Measurements from ENCODE around the gene RAB40B.

Gene RAB40B

DNA sequence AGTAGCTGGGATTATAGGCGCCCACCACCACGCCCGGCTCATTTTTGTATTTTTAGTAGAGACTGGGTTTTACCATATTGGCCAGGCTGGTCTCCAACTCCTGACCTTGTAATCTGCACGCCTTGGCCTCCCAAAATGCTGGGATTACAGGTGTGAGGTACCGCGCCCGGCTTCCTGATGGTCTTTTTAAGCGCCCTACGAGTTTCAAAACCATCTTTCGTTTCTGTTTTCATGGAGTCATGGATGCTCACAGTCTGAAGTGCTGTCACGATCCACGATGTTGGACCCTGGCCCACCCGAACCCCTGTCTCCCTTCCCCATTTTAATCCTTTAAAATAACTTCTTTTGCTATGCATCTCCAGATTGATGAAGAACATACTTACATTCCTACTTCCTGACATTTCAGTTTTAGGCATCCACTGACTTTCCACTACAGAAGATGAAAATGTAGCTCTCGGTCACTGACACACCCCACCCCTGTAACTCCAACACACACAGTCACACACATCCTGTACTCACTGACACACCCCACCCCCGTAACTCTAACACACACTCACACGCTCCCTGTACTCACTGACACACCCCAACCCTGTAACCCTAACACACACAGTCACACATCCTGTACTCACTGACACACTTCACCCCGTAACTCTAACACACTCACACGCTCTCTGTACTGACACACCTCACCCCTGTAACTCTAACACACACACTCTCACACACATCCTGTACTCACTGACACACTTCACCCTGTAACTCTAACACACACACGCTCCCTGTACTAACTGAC is 27.6 kb downstream of the RAB40B start:
- H3K4me3 ChIP-seq (ENCODE audit: low read depth in 1 of 2, low read length in 1 of 2) = no peak overlapping the region

DNA sequence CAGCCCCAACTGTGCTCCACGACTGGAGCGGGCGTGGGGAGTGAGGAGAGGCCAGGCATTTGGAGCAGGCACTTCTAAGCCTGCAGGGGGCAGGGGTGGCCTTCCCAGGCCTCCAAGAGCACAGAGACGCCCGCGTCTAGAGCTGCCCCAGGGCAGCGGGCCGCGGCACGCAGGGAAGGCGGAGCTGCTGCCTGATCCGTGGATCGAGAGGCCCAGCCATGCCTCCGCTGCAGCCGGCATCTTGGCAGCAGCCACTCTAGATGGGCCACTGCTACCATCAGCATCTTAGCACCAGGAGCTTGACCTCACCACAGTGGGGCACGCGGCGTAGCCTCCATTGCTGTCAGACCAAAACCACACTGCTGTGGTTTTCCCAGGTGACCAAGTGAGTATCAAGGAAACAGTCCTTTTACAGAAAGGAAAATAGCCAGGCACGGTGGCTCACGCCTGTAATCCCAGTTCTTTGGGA is 29.8 kb downstream of the RAB40B start:
- peaks cover 7% of the 10 kb centered on the region for H3K27me3 ChIP-seq
- no peak overlapping the region for H3K27ac ChIP-seq
- H3K4me3 ChIP-seq (ENCODE audit: low read depth in 1 of 2, low read length in 1 of 2) = no peak overlapping the region
- no peaks in the 10 kb centered on the region for H3K9me3 ChIP-seq
- no peaks in the 10 kb centered on the region for H3K36me3 ChIP-seq
- TF ChIP-seq, protein P1, sequence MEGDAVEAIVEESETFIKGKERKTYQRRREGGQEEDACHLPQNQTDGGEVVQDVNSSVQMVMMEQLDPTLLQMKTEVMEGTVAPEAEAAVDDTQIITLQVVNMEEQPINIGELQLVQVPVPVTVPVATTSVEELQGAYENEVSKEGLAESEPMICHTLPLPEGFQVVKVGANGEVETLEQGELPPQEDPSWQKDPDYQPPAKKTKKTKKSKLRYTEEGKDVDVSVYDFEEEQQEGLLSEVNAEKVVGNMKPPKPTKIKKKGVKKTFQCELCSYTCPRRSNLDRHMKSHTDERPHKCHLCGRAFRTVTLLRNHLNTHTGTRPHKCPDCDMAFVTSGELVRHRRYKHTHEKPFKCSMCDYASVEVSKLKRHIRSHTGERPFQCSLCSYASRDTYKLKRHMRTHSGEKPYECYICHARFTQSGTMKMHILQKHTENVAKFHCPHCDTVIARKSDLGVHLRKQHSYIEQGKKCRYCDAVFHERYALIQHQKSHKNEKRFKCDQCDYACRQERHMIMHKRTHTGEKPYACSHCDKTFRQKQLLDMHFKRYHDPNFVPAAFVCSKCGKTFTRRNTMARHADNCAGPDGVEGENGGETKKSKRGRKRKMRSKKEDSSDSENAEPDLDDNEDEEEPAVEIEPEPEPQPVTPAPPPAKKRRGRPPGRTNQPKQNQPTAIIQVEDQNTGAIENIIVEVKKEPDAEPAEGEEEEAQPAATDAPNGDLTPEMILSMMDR (IDR thresholded peaks at IDR 0.05) = no peak
- peaks cover 3 to 4% of the 10 kb centered on the region in 2 experiments for H3K4me1 ChIP-seq (ENCODE audit: control insufficient read depth in 1 of 2, insufficient read depth in 1 of 2, low read depth in 1 of 2, low read length in 1 of 2)

More for the DNA sequence above, 27.6 kb downstream of the RAB40B start:
- peaks cover 3 to 4% of the 10 kb centered on the region in 2 experiments for H3K4me1 ChIP-seq (ENCODE audit: control insufficient read depth in 1 of 2, insufficient read depth in 1 of 2, low read depth in 1 of 2, low read length in 1 of 2)
- TF ChIP-seq, protein P1 (IDR thresholded peaks at IDR 0.05) = no peak
- H3K27ac ChIP-seq = no peak overlapping the region
- H3K36me3 ChIP-seq = no peaks in the 10 kb centered on the region
- no peaks in the 10 kb centered on the region for H3K9me3 ChIP-seq
- peaks cover 7% of the 10 kb centered on the region for H3K27me3 ChIP-seq

DNA sequence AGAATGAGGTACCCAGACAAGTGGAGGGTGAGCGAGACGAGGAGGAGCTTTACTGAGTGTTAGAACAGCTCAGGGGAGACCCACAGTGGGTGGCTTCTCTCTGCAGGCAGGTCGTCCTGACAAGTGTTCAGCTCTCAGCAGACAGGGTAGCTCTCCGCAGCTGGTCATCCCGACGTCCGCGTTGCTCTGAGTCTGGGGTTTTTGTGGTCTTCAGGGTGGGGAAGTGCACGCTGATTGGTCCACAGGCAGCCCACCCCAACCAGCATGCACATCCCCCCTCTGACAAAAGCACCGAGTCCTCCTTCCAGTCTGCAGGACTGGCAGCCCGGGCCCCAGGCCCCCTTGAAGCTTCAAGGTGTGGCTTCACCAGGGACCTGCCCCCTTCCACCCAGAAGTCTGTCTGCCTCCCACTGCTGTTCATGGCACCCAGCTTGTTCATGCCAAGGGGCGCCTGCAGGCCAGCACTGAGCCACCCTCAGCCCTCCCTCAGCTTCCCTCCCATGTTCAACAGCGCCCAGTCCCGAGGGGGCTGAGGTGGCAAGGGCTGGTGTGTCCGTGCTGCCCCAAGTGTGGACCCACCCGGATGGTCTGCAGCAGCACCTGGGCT is 30.4 kb downstream of the RAB40B start:
- H3K4me3 ChIP-seq (ENCODE audit: low read depth in 1 of 2, low read length in 1 of 2) = no peak overlapping the region
- TF ChIP-seq, protein P1 (IDR thresholded peaks at IDR 0.05) = no peak
- no peak overlapping the region for H3K27ac ChIP-seq
- H3K27me3 ChIP-seq = peaks cover 7% of the 10 kb centered on the region
- no peaks in the 10 kb centered on the region for H3K36me3 ChIP-seq
- H3K9me3 ChIP-seq = no peaks in the 10 kb centered on the region
- H3K4me1 ChIP-seq (ENCODE audit: control insufficient read depth in 1 of 2, insufficient read depth in 1 of 2, low read depth in 1 of 2, low read length in 1 of 2) = peaks cover 3 to 4% of the 10 kb centered on the region in 2 experiments

GRCh38 chr17:82667668-82668000 is 30.9 kb downstream of the RAB40B start:
- H3K9me3 ChIP-seq = no peaks in the 10 kb centered on the region
- peaks cover 7% of the 10 kb centered on the region for H3K27me3 ChIP-seq
- TF ChIP-seq, protein P1 (IDR thresholded peaks at IDR 0.05) = no peak
- H3K4me1 ChIP-seq (ENCODE audit: control insufficient read depth in 1 of 2, insufficient read depth in 1 of 2, low read depth in 1 of 2, low read length in 1 of 2) = peaks cover 3 to 4% of the 10 kb centered on the region in 2 experiments
- H3K27ac ChIP-seq = no peak overlapping the region
- no peak overlapping the region for H3K4me3 ChIP-seq (ENCODE audit: low read depth in 1 of 2, low read length in 1 of 2)
- H3K36me3 ChIP-seq = no peaks in the 10 kb centered on the region

- H3K4me3 ChIP-seq (ENCODE audit: low read depth in 1 of 2, low read length in 1 of 2) = no peak overlapping the region
- H3K27me3 ChIP-seq = peaks cover 7% of the 10 kb centered on the region
- no peaks in the 10 kb centered on the region for H3K36me3 ChIP-seq
- TF ChIP-seq, protein P1 (IDR thresholded peaks at IDR 0.05) = no peak
- H3K4me1 ChIP-seq (ENCODE audit: control insufficient read depth in 1 of 2, insufficient read depth in 1 of 2, low read depth in 1 of 2, low read length in 1 of 2) = peaks cover 3 to 4% of the 10 kb centered on the region in 2 experiments
- H3K27ac ChIP-seq = no peak overlapping the region
- no peaks in the 10 kb centered on the region for H3K9me3 ChIP-seq
Observed at GRCh38 chr17:82666931-82667667, 31.4 kb downstream of the RAB40B start.

Measured in neutrophil (primary cell).